Right renal cortex interstitium (tissue), 3 donors: ENCODE measurements around the gene ATG14. TPM values are rescaled to one million over a fixed set of nuclear protein-coding genes. Genes with fewer than 3 reads are reported as not detected.
"Not testable (repeated sequence)": the region's sequence is repeated elsewhere in the genome, so short reads cannot be mapped to it uniquely, and the experiment has no call there.

Source experiments
- DNase-seq, 3 donors: peaks; one replicate each; pipeline ENCODE4 v3.0.0-alpha.2; 2013; ENCODE audit warnings: low read depth in 3 of 3, low spot score in 2 of 3
- polyA plus RNA-seq, 3 donors: library from polyadenylated mRNA; unstranded; fragments of 120-200 nt; gene quantifications; one replicate each; pipeline ENCODE4 v1.2.1, GENCODE V29; 2013; ENCODE audit not compliant: insufficient read length in 3 of 3

Gene ATG14
- polyA plus RNA-seq, 3 donors, result 18.4 to 22.3 (median 19.7) TPM

DNA sequence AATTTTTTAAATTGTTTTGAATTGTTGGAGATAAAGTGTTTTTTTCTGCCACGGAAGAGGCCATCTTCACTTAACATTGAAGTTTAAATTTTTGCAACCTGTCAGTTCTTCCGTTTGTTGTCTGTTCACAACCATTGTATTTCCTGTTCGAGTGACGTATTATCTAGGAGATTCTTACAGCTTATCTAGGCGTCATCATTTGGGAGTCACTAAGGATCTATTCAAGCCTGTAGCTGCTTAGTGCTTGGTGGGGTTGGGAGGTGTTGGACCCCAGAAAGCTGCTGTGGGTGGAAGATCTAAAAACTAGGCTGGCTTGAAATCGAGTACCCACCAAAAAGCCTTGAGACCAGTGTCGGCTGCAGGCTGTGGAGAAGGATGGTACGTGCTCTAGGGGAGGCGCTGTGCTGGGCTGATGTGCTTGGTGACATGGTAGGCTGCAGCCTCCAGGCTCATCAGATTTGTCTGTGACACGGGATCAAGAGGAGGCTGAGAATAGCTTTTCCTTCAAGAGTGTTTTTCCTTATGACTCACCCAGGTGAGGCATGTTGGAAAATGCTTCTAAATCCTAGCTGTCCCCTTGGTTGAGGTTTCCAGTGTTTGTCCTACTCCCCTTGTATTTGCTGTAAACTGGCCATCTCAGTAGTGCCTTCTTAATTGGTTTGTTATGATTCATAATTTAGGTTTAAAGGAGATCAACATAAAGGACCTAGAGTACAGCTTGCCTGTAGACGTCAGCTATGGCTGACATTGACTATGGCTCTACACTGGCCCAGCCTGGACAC, 57.8 kb downstream of the ATG14 start:
- DNase-seq, result no peak

DNA sequence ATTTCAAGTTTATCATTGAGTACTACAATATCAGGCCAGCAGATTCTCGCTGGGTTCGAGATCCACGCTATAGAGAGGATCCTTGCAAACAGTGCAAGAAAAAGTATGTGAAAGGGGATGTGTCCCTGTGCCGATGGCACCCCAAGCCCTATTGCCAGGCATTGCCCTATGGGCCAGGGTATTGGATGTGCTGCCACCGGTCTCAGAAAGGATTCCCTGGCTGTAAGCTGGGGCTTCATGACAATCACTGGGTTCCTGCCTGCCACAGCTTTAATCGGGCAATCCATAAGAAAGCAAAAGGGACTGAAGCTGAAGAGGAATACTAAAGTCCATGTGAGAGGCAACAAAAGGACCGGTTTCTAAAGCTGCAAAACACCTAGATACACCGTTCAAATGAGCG, 59.4 kb downstream of the ATG14 start:
- no peak for DNase-seq

DNA sequence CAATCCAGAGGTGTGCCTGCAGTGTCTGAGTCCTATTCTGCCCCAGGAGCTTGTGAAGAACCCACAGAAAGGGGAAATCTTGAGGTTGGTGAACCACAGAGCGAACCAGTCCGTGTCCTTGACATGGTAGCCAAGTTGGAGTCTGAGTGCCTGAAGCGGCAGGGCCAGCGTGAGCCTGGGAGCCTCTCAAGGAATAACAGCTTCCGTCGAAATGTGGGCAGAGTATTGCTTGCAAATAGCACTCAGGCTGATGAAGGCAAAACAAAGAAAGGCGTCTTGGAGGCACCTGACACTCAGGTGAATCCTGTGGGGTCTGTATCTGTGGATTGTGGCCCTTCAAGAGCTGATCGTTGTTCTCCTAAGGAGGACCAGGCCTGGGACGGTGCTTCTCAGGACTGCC, 60.5 kb downstream of the ATG14 start:
- DNase-seq, result no peak

DNA sequence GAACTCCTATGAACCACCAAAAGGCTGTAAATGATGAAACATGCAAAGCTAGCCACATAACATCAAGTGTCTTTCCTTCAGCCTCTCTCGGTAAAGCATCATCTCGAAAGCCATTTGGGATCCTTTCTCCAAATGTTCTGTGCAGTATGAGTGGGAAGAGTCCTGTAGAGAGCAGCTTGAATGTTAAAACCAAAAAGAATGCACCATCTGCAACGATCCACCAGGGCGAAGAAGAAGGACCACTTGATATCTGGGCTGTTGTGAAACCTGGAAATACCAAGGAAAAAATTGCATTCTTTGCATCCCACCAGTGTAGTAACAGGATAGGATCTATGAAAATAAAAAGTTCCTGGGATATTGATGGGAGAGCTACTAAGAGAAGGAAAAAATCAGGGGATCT, 61.2 kb downstream of the ATG14 start:
- DNase-seq, result no peak

DNA sequence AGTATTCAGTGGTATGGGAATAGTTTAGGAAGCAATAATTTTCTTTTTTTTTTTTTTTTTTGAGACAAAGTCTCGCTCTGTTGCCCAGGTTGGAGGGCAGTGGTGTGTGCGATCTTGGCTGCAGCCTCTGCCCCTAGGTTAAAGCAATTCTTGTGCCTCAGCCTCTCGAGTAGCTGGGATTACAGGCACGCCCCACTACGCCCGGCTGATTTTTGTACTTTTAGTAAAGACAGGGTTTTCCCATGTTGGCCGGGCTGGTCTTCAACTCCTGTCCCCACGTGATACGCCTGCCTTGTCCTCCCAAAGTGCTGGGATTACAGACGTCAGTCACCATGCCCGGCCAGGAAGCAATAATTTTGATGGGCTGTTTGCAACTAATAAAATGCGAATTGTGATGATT, 62.1 kb downstream of the ATG14 start:
- DNase-seq, result no peak

DNA sequence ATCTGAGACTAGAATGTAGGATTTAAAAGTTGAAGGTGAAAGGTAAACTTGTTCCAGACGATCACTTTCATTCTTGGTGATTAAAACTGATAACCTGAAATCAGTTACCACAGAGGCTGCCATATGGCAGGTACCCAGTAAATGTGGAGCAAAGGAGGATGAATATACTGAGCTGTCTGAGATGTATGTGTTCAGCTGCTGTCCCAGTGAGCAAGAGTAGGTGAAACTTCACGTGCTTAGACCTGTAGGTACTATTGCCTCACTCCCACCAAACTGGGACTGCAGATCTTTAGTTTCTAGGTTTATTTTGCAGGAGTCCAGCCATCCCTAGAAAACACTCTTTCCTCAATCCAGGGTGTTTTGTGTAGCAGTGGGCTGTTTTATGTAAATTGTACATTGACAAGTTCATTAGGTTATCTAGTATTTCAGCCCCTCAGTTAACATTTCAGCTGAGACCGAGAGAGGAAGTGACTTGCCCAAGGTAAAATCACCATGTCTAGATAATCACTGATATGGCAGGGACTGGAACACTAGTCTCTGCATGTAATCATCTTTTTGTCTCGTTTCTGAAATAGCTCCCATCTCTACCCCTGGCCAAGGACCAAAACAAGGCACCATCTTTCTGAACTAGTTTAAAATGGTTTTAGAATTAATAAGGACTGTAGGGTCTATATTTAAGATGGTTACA, 62.7 kb downstream of the ATG14 start:
- DNase-seq, result no peak

DNA sequence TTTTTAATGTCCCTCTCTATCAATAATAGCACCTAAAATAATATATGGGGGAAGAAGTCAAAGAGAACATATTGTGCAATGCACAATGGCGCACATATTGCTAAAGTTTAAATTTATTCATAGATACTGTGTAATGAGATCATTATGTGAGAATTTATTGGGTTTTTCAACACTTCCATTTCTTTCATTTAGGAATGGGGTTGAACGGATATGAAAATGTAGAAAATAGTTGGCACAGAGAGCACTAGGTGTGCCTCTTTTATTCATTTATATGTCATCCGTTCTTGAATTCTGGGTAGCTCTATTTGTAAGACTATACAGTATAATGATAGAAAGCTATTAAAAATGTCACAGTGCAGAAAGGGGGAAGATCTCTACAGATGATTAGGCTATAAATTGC, 63.9 kb downstream of the ATG14 start:
- no peak for DNase-seq

DNA sequence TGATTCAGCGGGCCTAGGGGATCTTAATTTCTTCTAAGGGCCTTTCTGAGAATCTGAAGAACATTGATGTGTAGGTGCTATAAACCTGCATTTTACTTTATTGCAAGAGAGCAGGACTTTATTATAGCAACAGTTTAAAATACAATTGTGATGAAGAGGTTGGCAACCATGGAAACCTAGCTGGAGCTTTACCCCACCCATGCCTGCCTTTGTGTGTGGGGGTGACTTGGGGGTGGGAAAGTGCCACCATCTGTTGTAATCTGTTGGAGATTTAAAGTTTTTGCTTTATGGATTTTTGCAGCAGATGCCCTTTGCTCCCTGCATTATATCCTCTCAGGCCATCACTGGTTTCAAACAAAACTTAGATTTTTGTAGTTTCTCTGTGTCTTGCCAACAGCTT, 64.6 kb downstream of the ATG14 start:
- no peak for DNase-seq

DNA sequence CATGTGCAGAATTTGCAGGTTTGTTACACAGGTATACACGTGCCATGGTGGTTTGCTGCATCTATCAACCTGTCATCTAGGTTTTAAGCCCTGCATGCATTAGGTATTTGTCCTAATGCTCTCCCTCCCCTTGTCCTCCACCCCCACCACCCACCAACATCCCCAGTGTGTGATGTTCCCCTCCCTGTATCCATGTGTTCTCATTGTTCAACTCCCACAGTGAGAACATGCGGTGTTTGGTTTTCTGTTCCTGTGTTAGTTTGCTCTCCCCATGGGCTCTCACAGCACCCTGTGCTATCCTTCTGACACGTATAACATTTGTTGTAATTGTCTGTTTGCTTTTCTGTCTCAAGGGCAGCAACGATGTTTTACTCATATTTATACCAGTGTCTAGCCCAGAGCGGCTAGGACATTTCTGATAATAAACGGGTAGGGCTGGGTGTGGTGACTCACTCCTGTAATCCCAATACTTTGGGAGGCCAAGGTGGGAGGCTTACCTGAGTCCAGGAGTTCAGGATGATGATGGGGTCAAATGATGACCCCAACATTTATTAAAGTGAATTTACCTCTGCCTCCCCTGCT, 67.0 kb downstream of the ATG14 start:
- DNase-seq, result not testable (repeated sequence)

DNA sequence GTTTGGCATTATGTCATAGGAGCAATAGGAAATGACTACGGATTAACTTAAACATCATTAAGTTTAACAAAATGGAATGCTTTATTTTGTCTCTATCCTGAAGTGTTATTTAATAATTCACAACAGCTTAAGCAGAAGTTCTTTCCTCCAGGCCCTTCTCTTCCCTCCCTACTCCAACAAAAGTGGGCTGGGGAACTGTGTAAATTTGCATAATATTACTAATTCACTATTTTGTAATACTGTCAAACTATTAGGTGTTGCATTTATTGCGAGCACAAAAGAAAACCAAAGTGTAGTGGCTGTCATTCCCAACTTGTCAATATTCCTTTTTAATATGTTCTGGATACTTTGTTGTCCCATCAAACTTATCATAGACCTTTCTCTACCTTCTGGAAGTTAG, 69.8 kb downstream of the ATG14 start:
- no peak for DNase-seq

DNA sequence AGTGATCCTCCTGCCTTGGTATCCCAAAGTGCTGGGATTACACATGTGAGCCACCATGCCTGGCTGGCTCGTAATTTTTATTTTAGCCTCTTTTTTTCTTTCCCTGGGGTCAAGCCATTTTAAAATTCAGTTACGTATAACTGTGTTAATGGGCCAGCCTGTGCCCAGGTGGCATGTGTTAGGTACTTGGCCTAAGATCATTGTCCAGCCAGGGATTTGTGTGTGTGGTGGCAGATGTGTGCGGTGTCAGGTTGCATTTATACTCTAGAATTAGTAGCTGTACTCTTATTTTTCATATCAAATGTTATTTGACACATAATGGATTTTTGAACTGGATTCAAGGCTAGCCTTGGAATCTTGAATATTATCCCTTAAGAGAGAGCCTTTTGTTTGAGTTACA, 71.1 kb downstream of the ATG14 start:
- no peak for DNase-seq

DNA sequence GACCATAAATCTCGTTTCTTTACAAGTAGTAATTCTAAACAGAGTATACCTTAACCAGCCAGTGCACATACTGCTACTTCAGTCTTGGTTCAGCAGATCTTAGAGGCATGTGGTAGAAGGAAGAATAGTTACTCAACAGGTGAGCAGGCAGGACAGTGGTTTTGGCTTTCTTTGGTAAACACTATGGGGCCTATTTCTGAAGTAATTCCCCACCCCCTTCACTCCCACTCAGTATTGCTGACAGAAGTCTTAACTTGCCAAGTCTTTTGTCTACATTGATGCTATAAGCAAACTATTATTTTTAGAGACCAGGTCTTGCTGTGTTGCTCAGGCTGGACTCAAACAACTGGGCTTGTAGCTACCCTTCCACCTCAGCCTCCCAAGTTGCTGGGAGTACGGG, 71.9 kb downstream of the ATG14 start:
- no peak for DNase-seq

DNA sequence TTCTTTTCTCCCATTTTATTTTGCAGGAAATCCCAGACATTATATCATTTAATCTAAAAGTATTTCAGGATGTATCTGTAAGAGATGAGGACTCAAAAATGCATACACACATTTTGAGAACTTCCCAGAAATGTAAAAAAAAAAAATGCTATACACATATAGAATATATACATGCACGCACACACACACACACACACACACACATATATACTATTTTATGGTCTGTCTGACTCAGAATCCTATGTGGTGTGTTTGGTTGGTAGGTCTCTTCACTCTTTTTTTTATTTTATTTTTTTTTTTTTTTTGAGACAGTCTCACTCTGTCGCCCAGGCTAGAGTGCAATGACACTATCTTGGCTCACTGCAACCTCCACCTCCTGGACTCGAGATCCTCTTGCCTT, 74.9 kb downstream of the ATG14 start:
- no peak for DNase-seq

DNA sequence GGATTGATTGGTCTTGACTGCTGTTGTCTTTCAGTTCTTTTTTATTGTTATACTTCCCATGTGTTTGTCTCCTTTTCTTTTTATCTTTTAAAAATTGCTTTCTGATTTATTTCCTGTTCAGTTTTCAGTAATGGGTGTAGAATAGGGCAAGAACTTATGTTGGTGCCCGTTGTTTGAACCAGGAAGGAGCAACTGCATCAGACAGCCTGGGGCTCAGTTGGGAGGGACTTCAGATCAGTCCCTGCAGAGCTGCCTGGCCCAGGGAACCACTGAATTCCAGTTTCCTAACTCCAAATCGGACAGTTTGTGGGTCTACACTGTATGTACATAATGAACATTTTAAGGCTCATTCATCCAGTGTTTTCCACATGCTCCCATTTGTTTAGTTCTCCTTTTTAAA, 75.5 kb downstream of the ATG14 start:
- no peak for DNase-seq

DNA sequence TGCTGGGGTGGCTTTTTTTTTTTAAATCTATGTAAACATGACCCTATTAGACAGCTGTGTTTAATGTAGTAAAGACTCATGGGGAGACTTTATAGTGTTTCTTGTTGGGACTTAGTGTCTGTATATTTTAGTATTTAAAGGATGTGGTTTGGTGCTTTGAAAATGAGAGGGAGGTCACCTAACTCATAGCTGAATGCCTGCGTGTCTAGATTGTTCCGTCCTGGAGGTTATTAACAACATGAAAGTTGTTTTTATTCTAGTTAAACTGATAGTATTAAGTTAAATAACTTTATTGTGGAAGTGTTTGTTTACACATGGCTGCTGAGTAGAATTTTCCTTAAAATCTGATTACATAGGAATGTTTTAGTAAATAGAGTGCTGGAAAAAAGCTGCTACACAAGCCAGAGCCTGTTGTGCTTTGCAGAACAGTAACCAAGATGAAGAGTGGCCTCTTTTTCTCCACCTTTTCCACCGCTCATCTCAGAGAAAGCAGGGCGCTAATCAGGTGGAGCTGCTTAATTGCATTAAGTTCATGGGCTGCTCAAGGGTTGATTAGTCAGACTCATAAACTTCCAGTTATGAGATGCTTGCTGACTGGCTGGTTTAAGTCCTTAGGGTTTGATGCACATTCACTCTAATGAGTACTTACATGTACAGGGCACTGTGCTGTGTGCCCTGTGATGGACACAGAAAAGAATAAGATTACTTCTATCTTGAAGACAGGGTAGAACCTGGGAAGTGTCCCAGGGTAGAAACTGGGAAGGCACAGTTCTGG, 77.7 kb downstream of the ATG14 start:
- DNase-seq, result no peak

DNA sequence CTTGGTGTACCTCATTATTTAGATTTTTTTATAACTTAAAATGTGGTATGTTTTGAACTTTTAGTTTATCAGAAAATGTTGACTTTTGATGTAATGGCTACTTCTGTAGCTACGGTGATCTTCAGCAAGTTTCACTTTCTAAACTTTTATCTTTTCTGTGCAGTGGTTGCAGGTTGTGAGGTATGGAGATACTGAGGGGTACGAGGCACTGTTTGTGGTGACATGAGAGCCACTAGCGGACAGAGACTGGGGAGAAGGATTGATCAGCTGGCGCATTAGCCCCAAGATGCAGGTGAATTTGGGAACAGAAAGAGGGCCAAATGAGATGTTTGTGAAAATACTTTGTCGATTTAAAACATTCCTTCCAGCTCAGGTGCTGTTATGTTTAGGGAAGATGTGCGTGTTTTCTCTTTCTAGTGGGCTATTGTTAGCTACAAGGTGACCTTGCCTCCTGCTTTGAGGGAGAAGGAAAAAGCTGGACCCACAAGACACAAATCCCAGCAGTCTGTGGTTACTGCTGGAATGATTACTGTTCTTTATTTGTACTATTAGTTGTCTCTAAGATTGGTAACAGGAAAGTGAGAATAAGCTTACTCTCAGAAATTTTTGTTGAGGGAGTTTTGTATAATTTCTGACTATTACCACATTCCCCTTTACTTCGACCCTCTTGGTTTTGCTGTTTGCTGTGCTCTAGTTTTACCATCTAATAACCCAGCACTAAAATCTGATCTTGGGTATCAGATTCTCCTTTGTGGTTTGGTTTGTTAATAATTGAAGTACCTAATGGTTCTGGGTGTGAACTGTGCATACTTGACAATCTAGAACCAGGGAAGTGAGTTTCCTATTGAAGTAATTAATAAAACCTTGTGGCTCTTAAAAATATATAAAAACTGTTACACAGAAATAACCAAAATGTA, 78.7 kb downstream of the ATG14 start:
- DNase-seq, result no peak

DNA sequence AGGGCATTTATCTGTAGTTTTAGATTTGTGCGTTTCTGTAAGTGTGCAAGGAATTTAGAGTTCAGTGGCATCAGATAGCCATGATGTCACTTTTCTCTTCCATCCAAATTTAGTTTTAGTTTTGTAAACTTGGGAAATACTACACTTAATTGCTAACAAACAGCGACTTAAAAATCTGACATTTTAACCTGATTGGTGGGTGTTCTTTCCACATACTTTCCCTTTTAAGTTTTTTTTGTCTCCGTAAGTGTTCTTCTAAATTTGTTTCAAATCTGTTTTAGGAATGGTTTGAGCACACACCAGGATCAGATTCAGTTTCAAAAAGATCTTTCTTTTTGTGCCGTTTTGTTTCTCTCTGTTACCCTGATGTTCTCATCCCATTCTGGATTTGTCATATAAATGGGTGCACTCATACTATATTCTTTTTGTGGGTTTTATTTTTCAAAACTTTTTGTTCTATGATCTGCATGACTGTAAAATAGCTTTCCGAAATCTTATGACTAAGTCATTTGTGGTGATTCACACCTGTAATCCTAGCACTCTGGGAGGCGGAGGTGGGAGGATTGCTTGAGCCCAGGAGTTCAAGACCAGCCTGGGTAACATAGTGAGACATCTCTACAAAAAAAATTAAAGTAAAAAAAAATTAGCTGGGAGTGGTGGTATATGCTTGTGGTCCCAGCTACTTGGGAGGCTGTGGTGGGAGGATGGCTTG, 81.5 kb downstream of the ATG14 start:
- no peak for DNase-seq

DNA sequence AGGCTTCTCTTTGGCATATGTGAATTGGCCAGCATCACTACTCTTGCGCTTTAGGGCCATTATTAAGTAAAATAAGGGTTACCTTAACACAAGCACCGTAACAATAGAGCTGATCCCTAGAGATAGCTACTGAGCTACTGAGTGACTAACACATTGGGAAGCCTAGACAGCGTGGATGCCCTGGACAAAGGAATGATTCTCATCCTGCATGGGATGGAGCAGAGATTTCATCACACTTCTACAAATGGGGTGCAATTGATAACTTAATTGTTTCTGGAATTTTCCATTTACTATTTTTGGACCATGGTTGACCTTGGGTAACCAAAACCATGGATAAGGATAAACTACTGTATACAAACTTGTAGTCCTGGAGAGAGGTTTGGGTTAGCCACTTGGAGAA, 83.3 kb downstream of the ATG14 start:
- DNase-seq, result no peak

DNA sequence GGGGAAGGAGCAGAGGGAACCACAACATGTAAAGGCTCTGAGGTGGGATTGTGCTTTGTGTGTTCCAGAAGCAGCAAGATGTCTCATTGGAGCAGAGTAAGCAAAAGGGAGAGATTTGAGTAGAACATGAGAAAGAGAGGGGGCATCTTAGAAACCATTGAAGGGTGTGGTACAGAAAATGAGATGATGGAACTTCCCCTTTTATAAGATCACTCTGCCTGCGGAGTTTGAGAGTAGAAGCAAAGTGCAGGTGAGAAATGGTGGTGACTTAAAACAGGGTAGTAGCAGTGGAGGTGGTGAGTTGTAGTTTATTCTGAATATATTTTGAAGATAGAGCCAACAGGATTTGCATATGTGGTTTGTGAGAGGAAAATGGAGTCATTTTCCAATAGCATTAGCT, 84.5 kb downstream of the ATG14 start:
- DNase-seq, result no peak

DNA sequence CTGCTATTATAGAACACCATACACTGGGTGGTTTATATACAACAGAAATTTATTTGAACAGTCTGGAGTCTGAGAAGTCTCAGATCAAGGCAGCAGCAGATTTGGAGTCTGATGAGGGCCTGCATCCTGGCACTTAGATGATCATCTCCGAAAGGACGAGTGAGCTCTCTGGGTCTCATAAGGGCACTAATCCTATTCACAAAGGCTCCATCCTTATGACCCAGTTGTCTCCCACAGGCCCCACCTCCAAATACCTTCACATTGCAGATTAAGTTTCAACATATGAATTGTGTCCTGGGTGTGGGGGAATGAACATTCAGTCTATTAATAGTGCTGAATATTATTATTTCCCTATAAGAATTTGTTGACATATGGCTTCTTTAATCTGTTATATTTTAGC, 86.8 kb downstream of the ATG14 start:
- no peak for DNase-seq
